ENCODE results near the gene ATP5F1D.
"Not testable (repeated sequence)": the region's sequence is repeated elsewhere in the genome, so short reads cannot be mapped to it uniquely, and the experiment has no call there.

Gene ATP5F1D

DNA sequence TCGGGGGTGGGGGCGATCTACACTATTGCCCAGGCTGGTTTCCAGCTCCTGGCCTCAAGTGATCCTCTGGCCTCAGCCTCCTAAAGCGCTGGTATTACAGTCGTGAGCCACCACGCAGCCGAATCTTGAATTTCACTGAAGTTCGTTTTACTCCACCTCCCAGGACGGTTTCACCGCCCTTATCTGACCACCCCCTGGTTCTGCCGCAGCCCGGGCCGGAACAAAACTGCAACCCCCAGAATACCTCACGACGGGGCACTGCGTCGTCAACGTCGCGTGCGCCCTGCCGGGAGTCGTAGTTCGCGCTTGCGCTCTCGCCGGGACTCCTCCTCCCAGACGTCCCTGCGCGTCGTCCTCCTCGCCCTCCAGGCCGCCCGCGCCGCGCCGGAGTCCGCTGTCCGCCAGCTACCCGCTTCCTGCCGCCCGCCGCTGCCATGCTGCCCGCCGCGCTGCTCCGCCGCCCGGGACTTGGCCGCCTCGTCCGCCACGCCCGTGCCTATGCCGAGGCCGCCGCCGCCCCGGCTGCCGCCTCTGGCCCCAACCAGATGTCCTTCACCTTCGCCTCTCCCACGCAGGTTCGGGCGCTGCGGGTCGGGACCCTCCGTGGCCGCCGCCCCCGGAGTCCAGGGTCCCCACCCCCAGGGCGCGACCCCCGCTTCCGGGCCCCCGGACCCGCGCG is at the start of gene ATP5F1D:
Gene ATP5F1D, plus strand, starts transcription at position 335 of the 679 bp plus-strand sequence. Its CDS starts 100 bp downstream, at position 435.
- DNase-seq (ENCODE audit: low read depth, low spot score), result no peak

DNA sequence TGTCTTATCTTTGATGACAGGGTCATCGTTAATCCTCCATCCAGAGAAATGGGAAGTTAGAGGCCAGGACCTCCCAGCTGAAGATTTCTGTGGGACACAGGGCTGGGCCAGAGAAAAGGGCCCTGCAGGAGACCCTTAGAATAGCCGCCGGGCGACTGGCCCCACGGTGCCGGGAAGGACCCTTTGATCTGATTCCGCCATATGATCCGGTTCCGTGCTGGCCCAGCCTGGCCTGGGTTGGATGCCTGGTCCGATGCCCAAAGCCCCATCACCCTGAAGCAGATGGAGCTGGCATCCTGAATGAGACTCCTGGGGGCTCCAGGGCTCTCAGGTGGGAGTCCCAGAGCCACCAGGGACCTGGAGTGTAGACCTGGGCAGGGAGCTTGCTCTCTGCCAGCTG is 42.0 kb upstream of the ATP5F1D start:
- no peak for DNase-seq (ENCODE audit: low read depth, low spot score)

GRCh38 chr19:1200614-1201013 is 40.9 kb upstream of the ATP5F1D start:
- not testable (repeated sequence) for DNase-seq (ENCODE audit: low read depth, low spot score)

DNA sequence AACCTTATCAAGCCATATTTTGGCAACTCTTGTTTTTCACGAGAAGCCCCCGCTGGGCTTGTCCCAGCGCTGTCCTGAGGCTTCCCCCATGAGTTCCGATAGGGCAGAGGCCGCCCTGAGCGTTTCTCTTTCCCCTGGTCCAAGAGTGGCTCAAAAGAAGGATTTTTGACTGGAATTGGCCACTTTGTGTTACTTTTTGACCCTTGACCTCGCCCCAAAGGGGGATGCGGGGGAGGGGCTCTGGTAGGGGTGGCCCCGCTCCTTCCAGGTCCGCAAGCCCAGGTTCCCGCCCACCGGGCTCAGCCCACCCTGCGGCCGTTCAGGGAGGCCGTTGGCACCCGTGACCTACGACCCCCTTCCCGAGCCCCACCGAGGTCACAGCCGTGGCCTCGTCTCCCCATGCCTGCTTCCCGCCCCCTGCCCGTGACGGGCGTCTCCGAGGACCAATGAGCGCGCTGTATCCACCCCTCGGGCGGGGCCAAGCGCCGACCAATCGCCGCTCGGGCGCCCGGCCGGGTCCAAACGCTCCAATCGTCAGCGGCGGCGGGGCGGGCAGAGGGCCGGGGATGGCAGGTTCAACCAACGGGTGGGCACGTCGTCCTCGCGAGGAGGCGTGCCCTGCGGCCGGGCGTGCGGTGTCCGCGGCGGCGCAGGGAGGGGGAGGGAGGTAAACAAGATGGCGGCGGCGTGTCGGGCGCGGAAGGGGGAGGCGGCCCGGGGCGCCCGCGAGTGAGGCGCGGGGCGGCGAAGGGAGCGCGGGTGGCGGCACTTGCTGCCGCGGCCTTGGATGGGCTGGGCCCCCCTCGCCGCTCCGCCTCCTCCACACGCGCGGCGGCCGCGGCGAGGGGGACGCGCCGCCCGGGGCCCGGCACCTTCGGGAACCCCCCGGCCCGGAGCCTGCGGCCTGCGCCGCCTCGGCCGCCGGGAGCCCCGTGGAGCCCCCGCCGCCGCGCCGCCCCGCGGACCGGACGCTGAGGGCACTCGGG is 36.1 kb upstream of the ATP5F1D start, which contains the start of gene STK11:
Gene STK11, plus strand, starts transcription at position 665 of the 986 bp plus-strand sequence. CDS start 1,136 bp downstream, outside the sequence.
- DNase-seq (ENCODE audit: low read depth, low spot score), result peak; percentile 90

GRCh38 chr19:1206150-1206863 is 35.2 kb upstream of the ATP5F1D start:
- DNase-seq (ENCODE audit: low read depth, low spot score), result no peak

DNA sequence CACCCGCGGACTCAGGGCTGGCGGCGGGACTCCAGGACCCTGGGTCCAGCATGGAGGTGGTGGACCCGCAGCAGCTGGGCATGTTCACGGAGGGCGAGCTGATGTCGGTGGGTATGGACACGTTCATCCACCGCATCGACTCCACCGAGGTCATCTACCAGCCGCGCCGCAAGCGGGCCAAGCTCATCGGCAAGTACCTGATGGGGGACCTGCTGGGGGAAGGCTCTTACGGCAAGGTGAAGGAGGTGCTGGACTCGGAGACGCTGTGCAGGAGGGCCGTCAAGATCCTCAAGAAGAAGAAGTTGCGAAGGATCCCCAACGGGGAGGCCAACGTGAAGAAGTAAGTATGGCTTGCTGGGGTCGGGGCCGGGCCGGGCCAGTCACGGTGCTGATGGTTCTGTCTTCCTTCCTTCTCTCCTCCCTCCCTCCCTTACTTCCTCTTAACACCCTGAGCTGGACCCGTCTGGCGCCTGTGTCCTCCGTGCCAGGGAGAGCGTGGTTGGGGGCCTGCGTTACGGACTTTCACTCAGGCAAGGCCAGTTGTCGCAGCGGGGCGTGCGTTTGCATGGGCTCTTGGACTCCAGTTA is 34.6 kb upstream of the ATP5F1D start:
- DNase-seq (ENCODE audit: low read depth, low spot score), result no peak

DNA sequence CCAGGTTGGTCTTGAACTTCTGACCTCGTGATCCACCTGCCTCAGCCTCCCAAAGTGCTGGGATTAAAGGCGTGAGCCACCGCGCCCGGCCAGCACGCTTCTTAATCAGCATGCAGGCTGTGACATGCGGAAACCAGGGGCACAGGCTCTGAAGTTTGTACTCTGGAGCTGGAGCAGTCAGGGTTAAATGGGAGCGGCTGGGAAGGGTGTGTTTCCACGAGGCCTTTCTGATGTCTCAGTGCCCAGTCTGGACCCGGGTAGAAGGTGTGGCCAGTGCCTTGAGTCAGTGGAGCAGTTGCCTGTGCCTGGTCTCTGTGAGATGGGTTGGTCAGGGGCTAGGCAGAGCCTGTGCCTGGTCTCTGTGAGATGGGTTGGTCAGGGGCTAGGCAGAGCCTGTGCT is 32.7 kb upstream of the ATP5F1D start:
- not testable (repeated sequence) for DNase-seq (ENCODE audit: low read depth, low spot score)

GRCh38 chr19:1210227-1210538 is 31.4 kb upstream of the ATP5F1D start:
- no peak for DNase-seq (ENCODE audit: low read depth, low spot score)

- no peak for DNase-seq (ENCODE audit: low read depth, low spot score)
Observed at GRCh38 chr19:1211494-1212234, 29.9 kb upstream of the ATP5F1D start.

- no peak for DNase-seq (ENCODE audit: low read depth, low spot score)
Observed at GRCh38 chr19:1213391-1214286, 27.9 kb upstream of the ATP5F1D start.

DNA sequence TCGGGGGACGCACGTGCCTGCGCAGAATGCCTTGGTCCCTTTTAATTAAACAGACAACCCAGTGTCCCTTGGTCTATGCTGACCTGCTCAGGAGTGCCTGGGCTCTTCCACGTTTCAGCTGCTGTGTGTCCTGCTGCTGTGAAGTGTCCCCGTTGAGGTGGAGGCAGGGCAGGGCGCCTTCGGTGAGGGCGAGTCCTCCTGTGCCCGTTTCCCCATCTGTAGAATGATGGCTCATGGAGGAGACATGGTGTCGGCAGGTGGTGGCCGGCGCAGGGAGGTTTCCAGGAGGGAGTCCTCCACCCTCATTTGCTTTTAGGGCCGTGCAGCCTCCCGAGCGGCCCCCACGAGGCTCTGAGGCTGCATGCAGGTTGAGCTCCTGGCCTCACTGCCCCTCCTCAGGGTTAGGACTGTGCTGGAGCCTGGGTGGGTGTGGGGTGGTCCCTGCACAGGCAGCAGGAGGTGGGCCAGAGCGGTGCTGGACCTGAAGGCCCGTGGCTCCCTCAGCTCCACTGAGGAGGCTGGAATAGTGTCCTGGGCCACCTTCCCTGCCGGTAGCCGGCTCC is 27.2 kb upstream of the ATP5F1D start:
- no peak for DNase-seq (ENCODE audit: low read depth, low spot score)

GRCh38 chr19:1214862-1215731 is 26.5 kb upstream of the ATP5F1D start:
- no peak for DNase-seq (ENCODE audit: low read depth, low spot score)

DNA sequence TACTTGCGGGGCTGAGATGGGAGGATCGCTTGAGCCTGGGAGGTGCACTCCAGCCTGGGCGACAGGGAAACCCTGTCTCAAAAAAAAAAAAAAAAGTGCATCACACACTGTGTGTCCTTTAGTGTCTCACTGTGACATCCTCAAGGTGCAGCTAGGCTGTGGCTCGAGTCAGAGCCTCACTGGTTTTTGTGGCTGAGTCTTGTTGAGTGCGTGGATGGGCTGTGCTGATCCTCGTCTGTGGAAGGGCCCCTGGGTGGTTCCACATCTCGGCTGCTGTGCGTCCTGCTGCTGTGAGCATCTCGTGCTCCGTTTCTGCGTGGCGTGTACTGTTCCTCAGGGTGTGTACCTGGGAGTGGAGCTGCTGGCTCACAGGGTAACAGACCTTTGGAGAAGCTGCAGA is 24.8 kb upstream of the ATP5F1D start:
- DNase-seq (ENCODE audit: low read depth, low spot score), result no peak

DNA sequence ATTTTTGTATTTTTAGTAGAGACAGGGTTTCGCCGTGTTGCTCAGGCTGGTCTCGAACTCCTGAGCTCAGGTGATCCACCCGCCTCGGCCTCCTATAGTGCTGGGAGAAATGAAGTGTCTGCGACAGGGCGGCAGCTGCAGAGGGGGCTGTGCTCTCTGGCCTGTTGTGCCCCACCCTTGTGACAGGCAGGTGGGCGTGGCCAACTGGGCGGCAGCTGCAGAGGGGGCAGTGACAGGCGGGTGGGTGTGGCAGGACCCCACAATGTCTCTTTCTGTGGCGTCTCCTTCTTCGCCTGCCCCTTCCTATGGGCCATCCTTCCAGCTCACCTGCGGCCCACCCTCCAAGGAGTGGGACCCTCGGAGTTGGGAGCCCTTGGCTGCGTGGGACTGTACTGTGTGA is 24.2 kb upstream of the ATP5F1D start:
- no peak for DNase-seq (ENCODE audit: low read depth, low spot score)

DNA sequence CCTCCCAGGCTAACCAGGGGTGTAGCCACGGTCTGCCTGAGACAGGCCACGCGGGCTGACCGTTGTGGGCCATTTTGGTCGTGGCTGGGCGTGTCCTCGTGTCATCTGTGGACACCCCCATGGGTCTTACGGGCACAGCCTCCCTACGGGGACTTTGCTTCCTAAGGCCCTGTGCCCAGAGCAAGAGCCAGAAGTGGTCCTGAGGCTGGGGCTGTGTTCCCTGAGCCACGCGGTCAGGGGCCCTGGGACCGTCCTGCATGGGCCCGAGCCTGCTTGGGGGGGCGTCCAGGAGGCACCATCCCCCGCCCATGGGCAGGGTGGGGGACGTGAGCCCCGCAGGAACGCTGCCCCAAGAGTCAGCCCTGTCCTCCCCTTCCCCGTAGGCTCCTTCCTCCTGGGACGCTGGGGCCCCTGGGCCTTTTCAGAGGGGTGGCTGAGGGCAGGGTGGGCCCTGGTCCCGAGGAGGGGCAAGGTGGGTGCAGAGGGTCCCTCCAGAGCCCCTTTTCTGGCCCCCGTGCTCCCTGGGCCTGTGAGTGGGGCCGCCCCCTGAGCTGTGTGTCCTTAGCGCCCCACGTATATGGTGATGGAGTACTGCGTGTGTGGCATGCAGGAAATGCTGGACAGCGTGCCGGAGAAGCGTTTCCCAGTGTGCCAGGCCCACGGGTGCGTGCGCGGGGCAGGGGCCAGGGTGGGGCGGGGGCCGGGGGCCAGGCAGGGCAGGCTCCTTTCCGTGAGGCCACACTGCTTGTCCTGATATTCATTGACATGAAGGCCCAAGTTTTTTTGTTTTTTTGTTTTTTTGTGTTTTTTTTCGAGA is 22.6 kb upstream of the ATP5F1D start:
- DNase-seq (ENCODE audit: low read depth, low spot score), result no peak

DNA sequence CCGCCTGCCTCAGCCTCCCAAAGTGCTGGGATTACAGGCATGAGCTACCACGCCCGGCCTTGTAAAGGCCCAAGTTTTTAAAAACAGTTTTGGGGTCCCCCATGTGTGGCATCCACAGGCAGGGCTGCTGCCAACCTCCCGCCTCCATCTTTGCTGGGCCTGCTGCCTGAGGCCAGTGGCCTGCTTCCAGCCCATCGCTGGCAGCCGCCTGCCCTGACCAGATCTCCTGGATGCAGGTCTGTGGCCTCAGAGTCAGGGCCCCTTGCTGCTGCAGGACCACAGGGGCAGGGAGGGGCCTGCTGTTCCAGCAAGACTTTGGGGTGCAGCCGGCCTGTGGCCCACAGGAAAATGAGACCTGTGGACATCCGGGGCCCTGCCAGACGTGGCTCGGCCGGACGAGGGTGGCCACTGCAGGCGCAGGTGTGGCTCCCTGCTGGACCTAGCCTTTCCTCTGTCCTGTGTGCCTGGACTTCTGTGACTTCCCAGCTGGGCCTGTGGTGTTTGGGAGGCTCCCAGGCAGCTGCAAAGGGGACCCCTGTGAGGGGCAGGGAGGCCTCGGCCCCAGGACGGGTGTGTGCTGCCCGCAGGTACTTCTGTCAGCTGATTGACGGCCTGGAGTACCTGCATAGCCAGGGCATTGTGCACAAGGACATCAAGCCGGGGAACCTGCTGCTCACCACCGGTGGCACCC is 21.6 kb upstream of the ATP5F1D start:
- DNase-seq (ENCODE audit: low read depth, low spot score), result no peak

GRCh38 chr19:1220477-1220930 is 21.0 kb upstream of the ATP5F1D start:
- DNase-seq (ENCODE audit: low read depth, low spot score), result no peak

Data from smooth muscle cell of the brain vasculature (primary cell).